ENCODE measurements around the gene RXRA. TPM values are rescaled to one million over a fixed set of nuclear protein-coding genes. Genes with fewer than 3 reads are reported as not detected.

RXRA gene
- total and polyA plus RNA-seq, 2 of the 4 experiments (the other 2 are of a cell fraction): 7.5 to 17.9 TPM

- no peak overlapping the region for H2BK5ac ChIP-seq (ENCODE audit: low read depth, low read length, poor library complexity, severe bottlenecking)
- H3K4me2 ChIP-seq (ENCODE audit: low read depth, low read length): no peak overlapping the region
- no peak overlapping the region for H3K23ac ChIP-seq (ENCODE audit: low read depth, low read length)
- H3K56ac ChIP-seq (ENCODE audit: extremely low read depth, insufficient read depth, low read length): no peak overlapping the region
- DNase-seq (no peak), ATAC-seq (ENCODE audit: low read depth) (no peak)
- H2AK9ac ChIP-seq (replicated peaks; ENCODE audit: low read depth, low read length, poor library complexity): no peak overlapping the region
- no peak overlapping the region for H3K14ac ChIP-seq (replicated peaks; ENCODE audit: low read depth, low read length)
- peaks cover 0 to 7% of the 10 kb centered on the region in 2 experiments; a peak in 1 of 4 replicates for H3K79me1 ChIP-seq (ENCODE audit: low read depth in 1 of 2, low read length in 2 of 2)
- in situ Hi-C loops (cut with MboI; ENCODE audit: low sequenced_read_pairs) (loop anchor here (25.0 kb wide), 1 partner anchor 610 kb away; no protein-coding TSS in a partner anchor), dilution Hi-C loops (cut with HindIII; ENCODE audit: low sequenced_read_pairs, unreplicated experiment) (no loop called here), intact Hi-C loops (cut with micrococcal nuclease) (no loop called here)
- no peak overlapping the region for H3K4ac ChIP-seq (ENCODE audit: low read depth, low read length)
- no peak overlapping the region for H3K18ac ChIP-seq (ENCODE audit: low read depth, low read length)
- CTCF ChIA-PET: no interaction called here
- H3K36me3 ChIP-seq (ENCODE audit: control insufficient read depth, insufficient read depth, low read length): peaks cover 77% of the 10 kb centered on the region
- H3K4me1 ChIP-seq (ENCODE audit: control insufficient read depth, insufficient read depth, low read length): no peaks in the 10 kb centered on the region
- no peaks in the 10 kb centered on the region for H3K9me3 ChIP-seq (ENCODE audit: control insufficient read depth, insufficient read depth, low read length)
- no peak overlapping the region for H2BK15ac ChIP-seq (ENCODE audit: low read depth, low read length)
- no peak overlapping the region for H2BK20ac ChIP-seq (ENCODE audit: low read depth, low read length)
- H4K8ac ChIP-seq (ENCODE audit: low read depth in 2 of 2, low read length in 2 of 2): no peak overlapping the region
- no peak overlapping the region for H2BK120ac ChIP-seq (ENCODE audit: low read depth, low read length)
- no peak overlapping the region for H4K91ac ChIP-seq (ENCODE audit: insufficient read depth, low read depth, low read length)
- no peak overlapping the region for H2AK5ac ChIP-seq (ENCODE audit: low read depth, low read length)
- no peaks in the 10 kb centered on the region for H3K9me1 ChIP-seq (ENCODE audit: insufficient read depth, low read length)
- H2AFZ ChIP-seq (replicated peaks; ENCODE audit: low read length, poor library complexity): no peak overlapping the region
- no peak overlapping the region for H4K5ac ChIP-seq (ENCODE audit: low read depth, low read length)
- H3K27ac ChIP-seq (ENCODE audit: insufficient read depth, low read length): no peak overlapping the region
- no peak overlapping the region for H3K9ac ChIP-seq (ENCODE audit: low read depth, low read length)
- peaks cover 26% of the 10 kb centered on the region for H4K20me1 ChIP-seq (ENCODE audit: insufficient read depth, low read length)
- TF ChIP-seq POLR2A (IDR thresholded peaks at IDR 0.05; ENCODE audit: low read depth, low read length) (no peak), MAZ (IDR thresholded peaks at IDR 0.05; ENCODE audit: borderline replicate concordance, low read depth, low read length) (no peak), FOS (IDR thresholded peaks at IDR 0.05; ENCODE audit: low read depth, low read length) (no peak), USF2 (IDR thresholded peaks at IDR 0.05; ENCODE audit: low read depth, low read length) (no peak), MAFK (IDR thresholded peaks at IDR 0.05; ENCODE audit: low read depth, low read length) (no peak), CTCF (conservative IDR thresholded peaks at IDR 0.05; ENCODE audit: low read depth, low read length) (no peak), ELK1 (IDR thresholded peaks at IDR 0.05; ENCODE audit: borderline replicate concordance, low read depth, low read length) (no peak), BHLHE40 (IDR thresholded peaks at IDR 0.05; ENCODE audit: low read depth, low read length) (no peak), RCOR1 (IDR thresholded peaks at IDR 0.05; ENCODE audit: insufficient replicate concordance, low read length) (no peak), SMC3 (IDR thresholded peaks at IDR 0.05; ENCODE audit: low read depth, low read length) (no peak), CHD1 (IDR thresholded peaks at IDR 0.05; ENCODE audit: low read depth, low read length) (no peak), CEBPB (IDR thresholded peaks at IDR 0.05; ENCODE audit: low read depth, low read length) (no peak), NFE2L2 (IDR thresholded peaks at IDR 0.05; ENCODE audit: low read depth, low read length) (no peak), MXI1 (IDR thresholded peaks at IDR 0.05; ENCODE audit: borderline replicate concordance, low read depth, low read length) (no peak), RFX5 (IDR thresholded peaks at IDR 0.05; ENCODE audit: low read depth, low read length) (no peak), RAD21 (IDR thresholded peaks at IDR 0.05; ENCODE audit: low read length) (no peak)
- POLR2A ChIA-PET (ENCODE audit: unreplicated experiment): no interaction called here
- no peak overlapping the region for H3K4me3 ChIP-seq (ENCODE audit: insufficient read depth, low read depth, low read length)
- 87% methylated on average over 8 of the region's 11 CpGs; no CpG with 5 or more reads in 1 of the 2 experiments for WGBS, 2 experiments (ENCODE audit: extremely low coverage in 2 of 2, insufficient read length in 1 of 2)
- H3K27me3 ChIP-seq (ENCODE audit: control insufficient read depth, insufficient read depth, low read length): no peaks in the 10 kb centered on the region
- no TSS peak for BruUV-seq (replicated peaks)
Observed at GRCh38 chr9:134421888-134422287, 95.6 kb downstream of the RXRA start.
